GM13976 (cell line): ENCODE data around the gene FRA10AC1.

Experiments
- DNase-seq: peaks from one replicate; pipeline ENCODE4 v3.0.0; 2012; ENCODE audit warnings: low spot score
- CTCF ChIP-seq: IDR thresholded peaks from 2 replicates; pipeline ENCODE4 v1.5.1; 2012; ENCODE audit warnings: borderline replicate concordance, mild to moderate bottlenecking; ENCODE audit not compliant: insufficient read depth; ENCODE audit errors: extremely low read depth, missing control alignments, control extremely low read depth
- in situ Hi-C: fragments of 300-500 bp; cut with MboI; formaldehyde crosslinking; loops from one replicate; pipeline ENCODE4 v1.12.0; 2022; ENCODE audit warnings: low sequenced_read_pairs, mixed read lengths, inconsistent platforms; ENCODE audit not compliant: unreplicated experiment

FRA10AC1 gene

GRCh38 chr10:93695740-93696139 lies 6.7 kb downstream of the FRA10AC1 start:
- DNase-seq = no peak
- in situ Hi-C loops = no loop called here
- no peak for TF ChIP-seq CTCF

DNA sequence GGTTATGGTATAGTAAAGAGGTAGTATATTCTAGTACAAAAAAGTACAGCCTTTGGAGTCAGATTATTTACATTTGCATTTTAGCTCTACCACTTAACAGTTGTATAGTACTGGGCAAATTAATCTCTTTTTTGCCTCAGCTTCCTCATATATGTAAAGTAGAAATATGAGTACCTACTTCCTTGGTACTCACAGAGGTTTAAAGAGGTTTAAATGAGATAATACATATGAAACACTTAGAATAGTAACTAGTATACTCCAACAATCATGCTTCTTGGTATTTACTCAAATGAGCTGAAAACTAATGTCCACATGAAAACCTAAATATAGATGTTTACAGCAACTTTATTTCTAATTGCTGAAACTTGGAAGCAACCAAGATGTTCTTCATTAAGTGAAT lies 14.7 kb downstream of the FRA10AC1 start:
- in situ Hi-C loops = no loop called here
- DNase-seq = no peak
- no peak for TF ChIP-seq CTCF

DNA sequence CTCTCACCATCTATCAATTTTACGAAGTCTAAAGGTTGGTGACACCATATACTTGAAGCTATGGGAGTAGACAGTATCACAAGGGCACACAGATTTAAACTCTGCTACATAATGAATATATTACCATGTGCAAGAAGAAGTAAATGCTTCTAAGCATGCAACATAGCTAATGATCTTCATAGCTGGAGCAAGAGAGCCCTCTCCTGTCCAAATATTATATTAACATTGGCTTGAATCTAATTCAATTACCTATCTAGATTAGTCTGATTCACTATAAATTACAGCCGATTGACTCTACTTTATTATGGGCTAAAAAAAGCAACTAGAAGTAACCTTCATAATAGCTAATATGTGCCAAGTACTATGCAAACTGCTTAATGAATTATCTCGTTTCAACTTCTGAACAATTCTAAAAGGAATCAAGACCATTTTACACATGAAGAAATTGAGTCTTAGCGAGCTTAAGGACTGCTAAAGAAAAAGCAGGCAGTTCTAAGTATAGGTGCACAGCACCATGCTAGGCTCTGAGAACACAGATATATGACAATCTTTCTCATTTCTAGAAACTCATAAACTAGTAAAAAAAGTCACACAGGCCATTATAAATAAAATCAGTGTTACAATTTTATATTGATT lies 21.9 kb downstream of the FRA10AC1 start:
- no peak for TF ChIP-seq CTCF
- DNase-seq = peak; percentile 7
- in situ Hi-C loops = no loop called here

DNA sequence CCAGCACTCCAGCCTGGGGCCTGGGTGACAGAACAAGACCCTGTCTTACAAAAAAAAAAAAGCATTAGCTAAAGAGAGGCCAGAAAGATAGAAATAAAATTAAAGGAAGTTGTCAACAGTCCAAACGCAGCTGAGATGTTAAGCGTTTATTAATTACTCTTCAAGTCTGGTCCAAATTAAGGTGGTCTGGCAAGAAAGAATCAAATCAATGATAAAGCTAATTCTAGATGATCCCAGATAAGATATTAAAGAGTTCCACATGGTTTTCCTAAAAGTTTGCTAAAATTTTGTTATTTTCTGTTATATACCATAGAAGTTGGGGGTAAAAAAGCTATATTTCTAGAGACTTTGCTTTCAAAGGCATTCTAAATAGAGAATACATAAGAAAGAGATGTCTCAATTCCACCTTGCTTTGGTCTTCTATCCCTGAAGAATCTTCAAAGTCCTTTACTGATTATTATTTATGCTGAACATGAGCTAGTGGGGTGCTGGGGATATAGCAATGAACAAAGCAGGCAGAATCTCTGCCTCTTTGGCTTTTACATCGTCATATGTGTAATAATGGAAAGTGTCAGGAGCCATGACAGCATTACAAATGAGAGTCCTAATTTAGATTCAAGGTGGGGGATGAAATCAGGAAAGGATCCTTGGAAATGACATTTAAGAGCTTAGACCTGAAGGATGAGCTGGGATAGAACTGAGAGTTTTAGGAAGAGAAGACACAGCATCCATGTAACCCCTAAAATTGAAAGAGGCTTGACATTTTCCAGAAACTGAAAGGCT lies 23.4 kb downstream of the FRA10AC1 start:
- DNase-seq = no peak
- no peak for TF ChIP-seq CTCF
- in situ Hi-C loops = no loop called here

- in situ Hi-C loops = no loop called here
- DNase-seq = no peak
- no peak for TF ChIP-seq CTCF
Observed at GRCh38 chr10:93678386-93678785, 24.0 kb downstream of the FRA10AC1 start.

- TF ChIP-seq CTCF = no peak
- in situ Hi-C loops = no loop called here
- DNase-seq = no peak
Observed at GRCh38 chr10:93673791-93674190, 28.6 kb downstream of the FRA10AC1 start.
